ENCODE measurements around the gene NMRK2. TPM values are rescaled to one million over a fixed set of nuclear protein-coding genes. Genes with fewer than 3 reads are reported as not detected.

The NMRK2 gene
- total RNA-seq, 2 donors from 2014 or later: 0.27 TPM; not detected in 1

GRCh38 chr19:3990815-3991117 is 57.9 kb downstream of the NMRK2 start:
- intact Hi-C loops (cut with DNase I): no loop called here
- Histone ChIP-seq H3K9me3 (no peaks in the 10 kb centered on the region), H3K9ac (ENCODE audit: low read depth in 2 of 2, low read length in 2 of 2) (no peak overlapping the region), H3K36me3 (no peaks in the 10 kb centered on the region), H3K4me3 (no peak overlapping the region), H3K27ac (no peak overlapping the region), H3K27me3 (no peaks in the 10 kb centered on the region), H3K4me1 (peaks cover 7% of the 10 kb centered on the region)
- no peak for DNase-seq
- TF ChIP-seq, protein P1, sequence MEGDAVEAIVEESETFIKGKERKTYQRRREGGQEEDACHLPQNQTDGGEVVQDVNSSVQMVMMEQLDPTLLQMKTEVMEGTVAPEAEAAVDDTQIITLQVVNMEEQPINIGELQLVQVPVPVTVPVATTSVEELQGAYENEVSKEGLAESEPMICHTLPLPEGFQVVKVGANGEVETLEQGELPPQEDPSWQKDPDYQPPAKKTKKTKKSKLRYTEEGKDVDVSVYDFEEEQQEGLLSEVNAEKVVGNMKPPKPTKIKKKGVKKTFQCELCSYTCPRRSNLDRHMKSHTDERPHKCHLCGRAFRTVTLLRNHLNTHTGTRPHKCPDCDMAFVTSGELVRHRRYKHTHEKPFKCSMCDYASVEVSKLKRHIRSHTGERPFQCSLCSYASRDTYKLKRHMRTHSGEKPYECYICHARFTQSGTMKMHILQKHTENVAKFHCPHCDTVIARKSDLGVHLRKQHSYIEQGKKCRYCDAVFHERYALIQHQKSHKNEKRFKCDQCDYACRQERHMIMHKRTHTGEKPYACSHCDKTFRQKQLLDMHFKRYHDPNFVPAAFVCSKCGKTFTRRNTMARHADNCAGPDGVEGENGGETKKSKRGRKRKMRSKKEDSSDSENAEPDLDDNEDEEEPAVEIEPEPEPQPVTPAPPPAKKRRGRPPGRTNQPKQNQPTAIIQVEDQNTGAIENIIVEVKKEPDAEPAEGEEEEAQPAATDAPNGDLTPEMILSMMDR (IDR thresholded peaks at IDR 0.05): no peak

Small RNA genes within 50 kb of the gene (microRNA-seq; reads per million reads assigned to microRNA genes)
- not detected for gene MIR637

Other genes with a start within 250 kb of the NMRK2 start
- 10 to 100 TPM; 22.8 to 31.2 TPM for gene PIP5K1C, start 232.6 kb upstream of the NMRK2 start, total RNA-seq
- gene TJP3, start 224.7 kb upstream of the NMRK2 start, total RNA-seq: 100 to 1,000 TPM; 268 to 296 TPM
- 10 to 100 TPM; 21.0 to 29.3 TPM for gene APBA3, start 171.4 kb upstream of the NMRK2 start, total RNA-seq
- gene MRPL54, start 170.4 kb upstream of the NMRK2 start, total RNA-seq: 10 to 100 TPM; 73.7 to 86.9 TPM
- not detected for gene RAX2, start 160.8 kb upstream of the NMRK2 start, total RNA-seq
- gene MATK, start 146.7 kb upstream of the NMRK2 start, total RNA-seq: 1 to 10 TPM in 1 of 2 donors, under 1 TPM in 1; 0.66 to 1.2 TPM
- gene ZFR2, start 64.0 kb upstream of the NMRK2 start, total RNA-seq: not detected
- 1 to 10 TPM in 1 of 2 donors, under 1 TPM in 1; 0.12 to 1.0 TPM for gene ATCAY, start 52.4 kb upstream of the NMRK2 start, total RNA-seq
- 10 to 100 TPM; 53.7 to 74.3 TPM for gene DAPK3, start 38.0 kb downstream of the NMRK2 start, total RNA-seq
- gene EEF2, start 52.4 kb downstream of the NMRK2 start, total RNA-seq: 1,000 to 10,000 TPM; 2,109 to 2,241 TPM
- gene PIAS4, start 74.7 kb downstream of the NMRK2 start, total RNA-seq: 10 to 100 TPM; 29.9 to 31.5 TPM
- 100 to 1,000 TPM; 110 to 123 TPM for gene ZBTB7A, start 133.8 kb downstream of the NMRK2 start, total RNA-seq
- 100 to 1,000 TPM; 211 to 260 TPM for gene MAP2K2, start 191.1 kb downstream of the NMRK2 start, total RNA-seq
- gene CREB3L3, start 220.6 kb downstream of the NMRK2 start, total RNA-seq: 1 to 10 TPM; 1.1 to 9.9 TPM
- gene SIRT6, start 249.5 kb downstream of the NMRK2 start, total RNA-seq: 100 to 1,000 TPM in 1 of 2 donors, 10 to 100 TPM in 1; 83.9 to 120 TPM
- gene ANKRD24, start 249.6 kb downstream of the NMRK2 start, total RNA-seq: 1 to 10 TPM in 1 of 2 donors, under 1 TPM in 1; 0.35 to 1.8 TPM

All from colonic mucosa (tissue), 4 donors.